ENCODE data around the gene ACADL.

Gene ACADL

DNA sequence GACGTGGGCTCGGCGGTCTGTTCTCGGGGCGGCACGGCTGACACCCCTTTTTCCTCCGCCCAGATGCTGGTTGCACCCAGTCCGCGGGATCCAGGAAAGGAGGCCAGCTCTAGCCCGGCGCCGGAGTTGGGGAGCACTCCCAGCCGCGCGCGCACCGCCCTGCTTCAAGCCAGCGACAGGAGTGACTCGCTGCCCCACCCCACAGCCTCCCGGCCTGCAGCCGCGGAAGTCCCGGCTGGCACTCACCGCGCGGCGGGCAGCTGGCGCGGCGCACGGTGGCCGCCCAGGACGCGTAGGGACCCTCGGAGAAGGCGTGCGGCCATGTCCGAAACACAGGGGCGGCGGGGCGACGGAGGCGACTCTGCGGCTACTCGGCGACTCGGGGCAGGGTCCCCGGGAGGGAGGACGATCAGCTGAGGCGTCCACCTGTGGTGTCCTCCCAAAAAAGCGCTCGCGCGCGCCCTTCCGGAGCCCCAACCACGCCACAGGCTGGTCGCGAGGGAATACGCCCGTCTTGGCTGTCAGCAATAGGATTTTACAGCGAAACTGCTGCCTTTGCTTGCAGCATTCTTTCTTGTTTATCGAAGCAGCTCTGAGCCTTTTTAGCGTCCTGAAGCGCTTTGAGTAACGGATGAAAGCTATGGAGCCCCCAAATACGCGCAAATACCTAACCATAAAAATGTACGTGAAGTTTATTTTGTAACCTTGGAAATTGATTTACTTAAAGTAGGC lies at the start of gene ACADL:
Gene ACADL (minus strand): TSS at position 507 of the 732 bp plus-strand sequence. CDS start 184 bp downstream, at position 323.
- no peak for DNase-seq (ENCODE audit: low read depth in 2 of 2)

DNA sequence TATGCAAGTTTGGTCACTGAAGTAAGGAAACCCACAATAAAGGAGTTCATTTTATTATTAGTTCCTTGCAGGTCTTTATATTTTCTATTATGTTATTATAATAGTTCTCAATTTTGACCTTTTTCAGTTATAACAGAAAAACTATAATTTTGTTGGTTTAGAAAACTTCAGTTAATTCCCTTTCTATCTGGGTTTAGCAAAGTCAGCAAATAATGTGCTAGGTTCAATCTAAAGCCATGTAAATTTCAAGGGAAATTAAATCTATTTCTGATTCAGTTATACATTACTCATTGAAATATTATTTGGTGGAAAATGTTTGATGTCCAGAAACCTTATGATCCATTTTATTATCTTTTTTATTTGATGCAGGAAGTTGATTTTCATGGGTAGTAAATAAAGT lies 46.1 kb upstream of the ACADL start:
- DNase-seq (ENCODE audit: low read depth in 2 of 2): no peak

DNA sequence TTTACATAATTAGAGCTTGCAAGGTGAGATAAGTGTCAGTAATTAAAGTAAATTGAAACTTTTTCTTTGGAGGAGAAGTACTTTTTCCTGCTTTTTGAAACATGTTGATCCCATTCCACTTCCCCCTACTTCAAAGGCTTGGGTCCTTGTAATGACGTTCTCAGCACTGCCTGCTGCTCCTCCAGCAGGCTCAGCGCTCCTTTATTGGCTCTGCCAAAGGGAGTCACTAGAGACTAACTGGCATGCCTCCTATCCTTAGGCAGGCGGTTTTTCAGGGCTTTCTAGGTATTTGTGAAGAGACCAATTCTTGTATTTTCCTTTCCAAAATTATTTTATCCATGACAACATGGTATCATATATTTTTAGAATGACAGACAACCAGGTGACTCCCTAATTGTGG lies 43.9 kb upstream of the ACADL start:
- no peak for DNase-seq (ENCODE audit: low read depth in 2 of 2)

DNA sequence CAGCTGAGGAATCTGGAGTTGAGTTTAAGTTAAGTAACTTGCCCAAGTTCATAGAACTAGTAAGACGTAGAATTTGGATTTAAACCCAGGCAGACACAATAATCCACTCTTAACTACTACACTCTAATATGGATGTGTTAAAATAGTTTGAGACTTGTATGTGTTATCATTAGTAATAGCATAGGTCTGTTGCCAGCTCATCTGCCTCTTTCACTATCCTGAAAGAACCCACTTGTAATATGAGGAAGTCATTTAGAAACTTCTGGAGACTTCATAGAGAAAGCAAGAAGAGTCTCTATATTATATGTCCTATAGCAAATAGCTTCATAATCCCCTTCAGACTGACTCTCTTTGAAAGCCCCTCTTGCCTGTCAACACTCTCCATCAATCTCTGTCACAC lies 43.0 kb upstream of the ACADL start:
- no peak for DNase-seq (ENCODE audit: low read depth in 2 of 2)

DNA sequence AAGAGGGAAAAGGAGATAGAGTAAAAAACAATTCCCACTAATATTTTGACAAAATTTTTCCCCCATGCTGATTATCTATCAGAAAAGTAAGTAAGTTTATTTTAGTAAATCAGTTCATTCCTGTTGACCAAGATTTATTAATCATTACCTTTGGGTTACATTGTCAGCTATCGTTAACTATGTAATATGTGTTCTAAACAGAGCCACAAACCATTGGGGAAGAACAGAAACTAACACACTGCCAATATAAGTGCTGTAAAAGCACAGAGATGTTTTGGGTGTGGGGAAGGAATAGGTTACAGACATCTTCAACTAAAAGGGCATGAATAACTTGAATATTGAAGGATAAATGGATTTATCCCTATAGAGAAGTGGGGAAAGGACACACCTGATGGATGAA lies 42.5 kb upstream of the ACADL start:
- no peak for DNase-seq (ENCODE audit: low read depth in 2 of 2)

DNA sequence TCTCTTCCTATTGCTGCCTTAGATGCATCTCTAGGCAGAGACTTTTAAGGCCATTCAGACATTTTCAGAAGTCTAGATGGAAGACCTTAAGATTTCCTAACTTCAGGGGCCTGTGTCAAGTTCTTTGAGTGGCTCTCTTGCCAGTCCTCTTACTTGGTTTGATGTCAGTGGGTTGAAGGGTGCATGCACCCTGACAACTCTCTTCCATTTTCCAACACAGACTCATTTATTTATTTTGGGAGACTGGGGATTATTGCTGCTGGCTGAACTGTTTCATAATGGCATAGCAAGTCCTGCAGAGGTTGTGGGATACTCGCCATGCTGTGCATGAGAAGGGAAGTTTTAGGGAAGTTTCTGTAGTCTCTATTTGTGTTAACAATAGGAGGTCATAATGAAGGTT lies 39.0 kb upstream of the ACADL start:
- no peak for DNase-seq (ENCODE audit: low read depth in 2 of 2)

DNA sequence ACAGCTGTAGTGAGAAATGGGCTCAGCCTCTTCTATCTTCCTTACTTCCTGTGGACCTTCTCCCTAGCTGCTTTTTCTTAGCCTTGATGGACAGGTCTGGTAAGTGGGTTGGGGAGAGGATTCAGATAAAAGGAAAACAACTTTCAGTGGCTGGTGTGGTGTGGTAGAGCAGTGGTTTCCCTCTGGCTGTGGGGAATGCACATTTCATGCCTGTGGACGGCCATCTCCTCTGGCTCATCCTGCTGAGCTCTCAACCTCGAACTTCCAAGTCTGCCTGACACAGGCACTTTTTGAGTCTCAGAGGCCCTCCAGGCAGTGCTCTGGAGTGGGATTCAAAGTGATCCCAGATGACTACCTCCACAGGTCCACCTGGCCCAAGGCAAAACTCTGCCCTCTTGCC lies 38.6 kb upstream of the ACADL start:
- no peak for DNase-seq (ENCODE audit: low read depth in 2 of 2)

DNA sequence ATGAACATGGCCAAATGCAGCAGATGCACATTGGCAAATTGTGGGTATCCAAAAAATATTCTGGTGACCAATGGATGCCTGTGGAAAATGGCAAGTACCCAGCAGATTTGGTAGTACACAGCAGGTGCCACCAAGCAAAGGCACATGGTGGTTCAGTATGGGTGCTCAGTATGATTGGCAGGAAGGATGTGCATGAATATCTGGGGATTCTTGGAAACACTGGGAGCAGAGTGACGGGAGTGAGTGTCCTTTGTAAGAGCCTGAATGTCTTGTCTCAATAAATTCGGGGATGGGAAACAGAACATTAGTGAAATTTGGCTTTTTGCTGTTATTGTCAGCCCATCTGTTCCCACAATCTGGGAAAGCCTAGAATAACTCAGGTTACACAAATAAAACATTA lies 36.8 kb upstream of the ACADL start:
- no peak for DNase-seq (ENCODE audit: low read depth in 2 of 2)

DNA sequence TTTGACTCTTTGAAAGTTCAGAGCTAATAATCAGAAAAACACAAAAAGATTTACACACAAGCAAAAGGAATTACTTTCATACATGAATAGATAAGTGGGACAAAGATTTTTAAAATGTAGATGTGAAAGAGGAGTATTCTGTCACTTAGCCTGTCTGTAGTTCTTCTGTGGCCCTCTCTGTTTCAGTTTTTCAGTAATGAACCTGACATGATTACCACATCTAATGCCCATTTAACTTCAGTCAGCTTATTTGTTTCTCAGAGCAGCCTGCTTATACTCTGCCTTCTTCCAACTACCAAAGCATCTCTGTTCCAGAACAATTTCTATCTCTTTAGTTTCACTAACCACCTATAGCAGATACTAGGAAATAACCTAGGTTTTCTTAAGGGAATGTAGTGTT lies 34.4 kb upstream of the ACADL start:
- DNase-seq (ENCODE audit: low read depth in 2 of 2): no peak

DNA sequence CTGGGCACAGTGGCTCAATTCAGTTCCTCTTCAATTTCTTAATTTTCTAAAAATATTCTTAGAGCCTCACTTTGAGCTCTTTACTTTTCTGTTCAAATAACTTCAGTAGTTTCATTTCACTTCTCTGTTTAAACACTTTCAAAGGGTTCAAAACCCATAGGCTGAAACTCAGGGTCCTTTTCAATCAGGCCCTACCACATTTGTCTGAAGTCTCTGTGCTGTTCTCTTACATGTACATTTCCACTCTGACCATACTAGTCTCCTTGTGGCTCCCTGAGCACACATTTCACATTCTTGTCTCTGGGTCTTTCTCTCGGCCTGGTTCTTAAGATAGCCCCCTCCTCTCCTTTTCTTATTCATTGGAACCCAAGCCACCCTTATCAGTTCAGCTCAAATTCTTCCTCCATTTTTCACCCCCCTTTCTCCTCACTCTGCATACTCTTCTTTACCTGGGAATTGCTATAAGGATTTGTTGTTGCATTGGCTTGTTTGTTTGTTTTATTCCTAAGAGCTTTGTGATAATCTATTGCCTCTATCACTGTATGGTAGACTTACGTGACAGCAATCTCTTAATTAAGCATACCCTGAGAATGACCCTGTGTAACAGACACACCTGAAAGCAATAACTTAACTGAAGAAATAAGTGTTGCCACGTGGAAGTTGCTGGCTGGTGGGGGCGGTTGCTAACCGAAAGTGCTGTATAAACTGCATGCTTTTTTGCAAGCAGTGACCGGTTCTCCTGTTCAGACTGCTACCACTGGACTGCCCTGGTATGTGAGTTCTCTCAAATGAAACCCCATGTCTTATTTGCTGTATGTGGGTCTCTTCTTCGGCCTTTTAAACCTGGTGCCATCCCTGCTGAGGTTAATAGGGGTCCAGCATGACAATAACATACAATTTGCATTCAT lies 27.7 kb upstream of the ACADL start:
- DNase-seq (ENCODE audit: low read depth in 2 of 2): no peak

DNA sequence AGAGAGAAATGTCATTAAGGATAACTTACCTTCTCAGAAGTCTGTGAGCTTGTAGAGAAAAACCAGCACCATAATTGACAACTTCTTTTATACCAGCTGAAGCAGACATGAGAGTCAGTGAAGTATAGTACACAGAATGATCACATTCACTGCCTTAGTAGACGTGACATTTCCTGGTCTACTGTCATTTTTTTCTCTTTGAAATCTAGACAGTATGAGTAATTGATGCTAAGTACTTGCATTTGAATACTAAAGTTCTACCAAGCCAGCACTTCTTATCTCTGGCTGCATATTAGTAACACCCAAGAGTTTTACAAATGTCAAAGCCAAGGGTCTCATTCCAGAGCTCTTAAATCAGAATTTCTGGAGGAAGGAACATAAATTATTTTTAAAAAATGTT lies 25.4 kb upstream of the ACADL start:
- no peak for DNase-seq (ENCODE audit: low read depth in 2 of 2)

DNA sequence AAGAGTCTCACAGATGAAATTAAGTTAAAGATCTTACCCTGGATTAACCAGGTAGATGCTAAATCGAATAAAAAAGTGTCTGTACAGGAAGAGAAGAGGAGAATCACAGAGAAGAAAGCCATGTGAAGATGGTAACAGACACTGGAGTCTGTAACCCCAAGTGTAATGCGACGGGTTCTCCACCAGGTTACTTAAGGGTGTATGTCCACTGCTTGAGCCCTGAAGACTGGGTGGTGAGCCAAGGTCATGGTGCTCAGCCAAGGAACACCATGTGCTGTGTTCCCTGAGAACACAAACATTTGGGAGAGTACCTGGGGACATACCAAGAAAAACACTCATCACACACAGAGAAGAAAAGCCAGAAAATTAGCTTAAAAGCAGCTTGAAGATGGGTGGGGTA lies 8.2 kb upstream of the ACADL start:
- DNase-seq (ENCODE audit: low read depth in 2 of 2): no peak

DNA sequence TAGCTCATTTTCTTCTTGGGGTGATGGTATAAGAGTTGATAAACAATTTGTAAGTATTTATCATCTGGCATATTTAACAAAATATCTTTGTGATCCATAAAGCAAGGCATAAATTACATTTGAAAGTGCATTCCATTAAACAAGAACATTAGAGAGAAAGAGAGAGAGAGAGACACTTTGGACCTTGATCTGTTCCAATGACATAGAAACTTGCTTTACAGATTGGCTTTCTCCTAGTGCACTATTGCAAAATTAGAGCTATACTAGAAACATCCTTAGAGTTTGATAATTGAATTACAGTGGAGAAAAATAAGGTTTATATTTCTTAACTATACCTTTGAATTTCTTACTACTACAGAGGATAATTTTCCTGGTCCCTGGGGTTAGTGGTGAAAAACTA lies 5.7 kb upstream of the ACADL start:
- no peak for DNase-seq (ENCODE audit: low read depth in 2 of 2)

DNA sequence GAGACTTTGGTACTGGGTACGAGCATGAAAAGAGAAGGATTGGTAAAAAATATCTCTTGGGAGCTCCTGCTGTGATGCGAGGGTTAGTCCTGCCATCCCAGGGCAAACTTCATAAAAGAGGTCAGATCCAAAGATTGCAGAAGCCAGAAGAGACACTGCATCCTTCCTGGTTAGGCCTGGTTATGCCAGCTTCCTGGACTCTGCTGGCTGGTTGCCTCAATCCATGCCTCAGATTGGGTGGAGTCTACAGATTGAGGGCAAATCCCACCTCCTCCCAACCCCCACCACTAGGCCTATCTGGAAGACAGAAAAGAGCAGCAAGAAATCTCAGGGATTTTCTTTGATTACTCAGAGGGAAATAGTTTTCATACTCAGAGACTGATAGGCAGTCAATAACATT lies 5.3 kb upstream of the ACADL start:
- DNase-seq (ENCODE audit: low read depth in 2 of 2): no peak

DNA sequence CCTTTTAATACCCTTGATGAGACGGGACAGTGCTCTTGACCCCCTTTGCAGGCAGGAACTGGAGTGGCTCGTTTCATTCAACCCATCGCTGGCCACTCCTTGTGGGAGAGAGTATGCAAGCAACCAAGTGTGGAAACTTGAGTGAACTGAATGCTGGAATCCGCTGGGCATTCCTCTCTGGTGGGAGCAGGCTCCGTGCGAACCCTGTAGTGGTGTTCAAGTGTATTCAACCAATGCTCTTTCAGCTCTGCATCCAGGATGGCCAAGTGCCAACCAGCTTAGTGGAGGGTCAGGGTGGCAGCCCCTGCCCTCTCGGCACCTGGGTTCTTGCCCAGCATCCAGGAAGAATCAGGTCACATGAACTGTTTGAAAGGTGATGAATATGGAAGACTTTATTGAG lies 3.3 kb upstream of the ACADL start:
- no peak for DNase-seq (ENCODE audit: low read depth in 2 of 2)

DNA sequence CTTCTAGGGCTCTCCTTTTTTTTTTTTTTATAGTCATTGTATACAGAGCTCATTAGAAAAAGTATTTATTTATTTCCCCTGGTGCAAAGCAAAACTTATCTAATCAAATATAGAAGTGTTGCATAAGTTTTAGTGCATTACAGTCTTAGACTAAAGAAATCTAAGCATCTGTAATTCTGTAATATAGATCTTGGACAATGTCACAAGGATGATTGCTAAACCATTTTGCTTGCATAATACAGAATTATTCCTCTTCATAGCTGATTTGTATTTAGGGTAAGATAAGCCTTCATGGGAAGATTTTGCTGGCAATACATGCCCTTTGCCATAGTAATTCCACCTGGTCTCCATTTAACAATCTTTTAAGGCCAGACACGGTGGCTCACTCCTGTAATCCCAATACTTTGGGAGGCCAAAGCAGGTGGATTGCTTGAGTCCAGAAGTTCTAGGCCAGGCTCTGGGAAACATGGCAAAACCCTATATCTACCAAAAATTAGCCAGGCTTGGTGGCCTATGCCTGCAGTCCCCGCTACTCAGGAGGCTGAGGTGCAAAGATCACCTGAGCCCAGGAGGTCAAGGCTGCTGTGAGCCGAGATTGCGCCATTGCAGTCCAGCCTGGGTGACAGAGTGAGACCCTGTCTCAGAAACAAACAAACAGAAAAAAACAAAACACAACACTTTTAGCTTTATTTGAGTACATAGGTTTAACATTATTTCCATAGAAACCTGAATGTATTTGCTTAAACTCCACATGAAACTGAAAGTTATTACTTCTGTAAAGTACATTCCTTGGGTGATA lies 2.2 kb upstream of the ACADL start:
- no peak for DNase-seq (ENCODE audit: low read depth in 2 of 2)

DNA sequence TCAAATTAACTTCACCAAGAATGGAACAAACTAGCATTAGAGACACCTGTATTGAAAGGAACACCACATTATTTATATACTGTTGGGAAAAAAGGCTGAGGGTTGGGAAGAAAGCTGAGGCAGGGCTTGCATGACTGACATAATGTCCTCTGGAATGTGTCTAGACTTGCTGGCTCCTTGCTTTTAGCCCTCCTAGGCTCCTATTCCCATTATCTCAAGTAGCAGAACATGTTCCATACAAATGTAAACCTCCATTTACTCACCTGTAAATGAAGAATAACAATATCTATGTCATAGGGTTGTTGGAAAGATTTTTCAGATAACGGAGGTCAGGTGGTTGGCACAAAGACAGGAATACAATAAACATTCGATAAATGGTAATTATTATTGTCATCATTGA lies 976 bp upstream of the ACADL start:
- DNase-seq (ENCODE audit: low read depth in 2 of 2): no peak

DNA sequence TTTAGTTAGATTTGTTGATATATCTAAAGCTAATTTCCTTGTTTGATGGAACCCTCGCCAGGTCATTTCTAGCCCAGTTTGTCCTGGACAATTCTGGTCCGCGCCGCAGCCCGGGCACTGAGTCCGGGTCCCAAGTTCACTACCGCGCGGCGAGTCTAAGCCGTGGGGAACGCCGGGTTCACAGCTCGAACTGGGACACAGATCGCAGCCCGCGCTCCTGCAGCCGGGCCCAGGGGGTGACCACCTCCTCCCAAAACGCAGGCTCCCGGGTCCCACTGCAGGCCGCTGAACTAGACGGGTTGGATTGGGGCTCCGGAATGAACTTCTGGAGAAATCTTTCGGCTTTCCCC lies 681 bp downstream of the ACADL start:
- DNase-seq (ENCODE audit: low read depth in 2 of 2): no peak

DNA sequence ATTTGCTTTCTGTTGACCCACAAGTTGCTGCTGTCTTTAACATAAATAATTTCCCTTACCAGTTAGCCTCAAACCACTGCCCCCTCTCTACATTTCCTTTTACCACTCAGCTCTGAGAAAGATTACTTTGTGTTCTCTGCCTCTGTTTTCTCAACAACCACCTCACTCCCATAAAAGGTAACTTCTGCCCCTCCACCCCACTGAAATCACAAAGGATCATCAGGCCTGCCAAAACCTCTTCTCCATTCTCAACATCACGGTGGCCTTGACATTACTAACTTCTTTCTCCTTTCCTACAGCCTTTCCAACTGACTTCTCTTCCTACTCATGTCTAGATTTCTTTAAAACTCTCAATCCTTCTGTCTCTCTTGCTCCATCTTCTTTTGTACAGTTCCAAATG lies 10.1 kb downstream of the ACADL start:
- DNase-seq (ENCODE audit: low read depth in 2 of 2): no peak

DNA sequence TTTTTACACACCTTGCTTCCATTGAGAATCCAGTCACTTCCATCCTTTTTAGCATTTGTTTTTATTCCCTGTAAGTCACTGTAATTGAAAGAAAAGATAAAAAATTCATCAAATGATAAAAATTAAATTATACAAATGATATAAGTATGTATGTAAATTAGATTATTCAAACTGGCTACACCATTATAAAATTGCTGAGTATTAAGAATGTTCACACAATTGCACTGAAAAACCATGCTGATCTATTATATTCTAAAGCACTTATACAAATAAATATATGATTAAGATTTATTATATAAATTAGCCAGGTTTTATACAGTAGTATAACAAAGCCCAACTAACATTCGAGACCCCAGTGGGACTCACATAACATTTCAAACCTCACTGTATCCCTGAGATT lies 15.1 kb downstream of the ACADL start:
- no peak for DNase-seq (ENCODE audit: low read depth in 2 of 2)

DNA sequence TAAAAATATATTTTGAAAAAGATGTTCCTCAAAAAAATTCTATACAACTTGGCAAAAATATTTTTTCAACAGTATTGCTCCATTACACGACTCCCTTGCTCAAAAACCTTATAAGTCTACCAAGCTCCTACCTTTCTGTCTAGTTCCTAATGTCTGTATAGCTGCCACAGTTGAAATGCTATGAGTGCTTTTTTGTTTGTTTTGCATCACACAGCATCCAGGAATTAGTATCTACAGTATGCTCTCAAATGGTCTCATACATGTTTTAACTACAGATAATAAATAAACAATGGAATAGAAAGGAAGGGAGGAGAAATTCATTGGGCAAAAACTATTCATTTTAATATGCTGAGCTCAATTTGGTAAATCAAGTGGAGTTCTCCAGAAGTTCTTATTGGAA lies 17.3 kb downstream of the ACADL start:
- DNase-seq (ENCODE audit: low read depth in 2 of 2): no peak

DNA sequence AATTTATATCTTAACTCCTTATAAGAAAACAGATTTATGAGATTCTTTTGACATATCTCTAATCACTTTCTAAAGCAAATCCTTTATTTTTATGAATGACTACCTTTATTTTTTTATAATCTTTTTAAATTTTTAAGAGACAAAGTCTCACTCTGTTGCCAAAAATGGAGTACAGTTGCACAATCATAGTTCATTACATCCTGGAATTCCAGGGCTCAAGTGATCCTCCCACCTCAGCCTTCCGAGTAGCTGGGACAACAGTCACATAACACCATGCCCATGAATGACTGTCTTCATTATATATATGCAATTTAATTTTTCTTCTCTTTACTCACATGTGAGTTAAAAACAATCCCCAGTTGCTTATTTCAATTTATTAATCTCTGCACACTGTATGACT lies 21.7 kb downstream of the ACADL start:
- no peak for DNase-seq (ENCODE audit: low read depth in 2 of 2)

DNA sequence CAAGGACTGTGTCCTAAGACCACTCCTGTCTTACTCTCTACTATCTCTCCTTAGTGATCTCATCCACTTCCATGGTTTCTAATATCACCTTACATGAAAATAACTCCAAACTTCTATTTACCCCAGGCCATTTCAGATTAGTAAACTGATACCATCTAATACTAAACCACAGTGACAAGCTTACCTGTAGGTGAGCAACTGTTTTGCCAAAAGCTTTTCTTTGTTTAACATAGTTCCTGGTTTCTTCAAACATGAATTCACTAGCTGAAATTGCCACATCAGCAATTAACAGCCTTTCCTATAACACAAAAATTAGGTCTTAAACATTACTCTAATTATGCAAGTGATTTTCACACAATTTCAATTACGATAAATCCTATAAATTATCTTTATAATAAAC lies 22.1 kb downstream of the ACADL start:
- no peak for DNase-seq (ENCODE audit: low read depth in 2 of 2)

Measured in stimulated activated CD4-positive, alpha-beta T cell treated with anti-CD3 and anti-CD28 coated beads, Interleukin-1b, Interleukin-23, amount 100 ng/mL, for 4 hours (primary cell).